IPS-18c (cell line): ENCODE data around the gene GPR183.

ENCODE experiments used
- H3K4me3 ChIP-seq: 2 replicates; pipeline ENCODE4 v1.7.0; 2013; ENCODE audit warnings: low read depth, mild to moderate bottlenecking, low read length, moderate library complexity; ENCODE audit not compliant: insufficient read depth
- H3K9me3 ChIP-seq: one replicate; pipeline ENCODE4 v1.6.1; 2013; ENCODE audit warnings: mild to moderate bottlenecking, low read length, moderate library complexity; ENCODE audit not compliant: control insufficient read depth, insufficient read depth

Gene GPR183

GRCh38 chr13:99341969-99342722 lies 34.9 kb upstream of the GPR183 start:
- Histone ChIP-seq H3K4me3 (no peak overlapping the region), H3K9me3 (no peaks in the 10 kb centered on the region)

GRCh38 chr13:99340638-99341037 lies 33.4 kb upstream of the GPR183 start:
- no peak overlapping the region for H3K4me3 ChIP-seq
- H3K9me3 ChIP-seq: no peaks in the 10 kb centered on the region

DNA sequence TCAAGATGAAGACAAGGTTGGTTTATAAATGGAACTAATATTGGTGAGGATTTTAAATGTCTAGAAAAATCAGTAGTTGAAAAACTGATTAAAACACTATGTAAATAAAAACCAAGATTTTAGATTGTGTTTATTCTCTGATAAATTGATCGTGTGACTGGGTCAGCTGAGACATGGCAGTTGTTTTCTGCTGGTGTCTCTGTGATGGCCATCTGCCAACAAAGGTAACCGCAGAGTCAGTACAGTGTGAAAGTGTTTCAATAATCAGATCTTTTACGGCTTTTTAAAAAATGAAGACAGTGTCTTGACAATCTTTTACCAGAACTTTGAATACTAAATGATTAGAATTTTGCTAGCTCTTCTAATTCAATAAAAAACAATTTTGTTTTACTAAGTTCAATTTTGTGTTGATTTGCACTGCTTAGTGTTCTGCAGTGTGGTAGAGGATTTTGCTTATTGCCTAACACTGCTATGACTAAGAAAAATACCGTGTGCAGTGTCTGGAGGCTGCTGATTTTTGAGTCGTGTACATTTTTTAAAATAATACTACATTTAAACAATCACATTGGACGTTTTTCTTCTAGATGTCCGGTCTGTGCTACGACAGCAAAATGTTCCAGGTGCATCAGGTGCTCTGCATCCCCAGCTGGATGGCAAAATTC lies 32.7 kb upstream of the GPR183 start:
- H3K4me3 ChIP-seq: no peak overlapping the region

DNA sequence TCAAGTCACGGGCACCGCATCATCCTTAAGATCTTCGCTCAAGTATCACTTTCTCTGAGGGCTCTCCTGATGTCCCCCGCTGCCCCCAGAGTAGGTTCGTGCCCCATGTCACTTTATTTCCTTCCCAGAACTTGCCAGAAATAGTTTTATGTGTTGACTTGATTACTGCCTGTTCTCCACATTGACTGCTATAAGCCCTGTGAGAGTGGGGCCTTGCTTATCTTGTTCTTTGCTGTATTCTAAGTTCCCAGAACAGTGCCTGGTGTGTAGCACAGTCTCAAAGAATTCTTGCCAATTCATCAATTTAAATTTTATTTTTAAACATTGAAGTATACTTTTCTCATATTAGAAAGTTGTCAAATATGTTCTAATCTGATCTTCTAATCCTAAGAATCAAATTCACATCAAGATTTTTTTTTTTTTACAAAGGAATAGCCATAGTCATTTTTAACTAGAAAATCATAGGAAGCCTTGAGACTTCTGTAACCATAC lies 32.1 kb upstream of the GPR183 start:
- H3K4me3 ChIP-seq: no peak overlapping the region
- H3K9me3 ChIP-seq: no peaks in the 10 kb centered on the region

More for the DNA sequence above, 32.7 kb upstream of the GPR183 start:
- no peaks in the 10 kb centered on the region for H3K9me3 ChIP-seq

GRCh38 chr13:99335603-99336002 lies 28.4 kb upstream of the GPR183 start:
- Histone ChIP-seq H3K9me3 (no peaks in the 10 kb centered on the region), H3K4me3 (no peak overlapping the region)

- H3K4me3 ChIP-seq: no peak overlapping the region
- H3K9me3 ChIP-seq: no peaks in the 10 kb centered on the region
These were observed 27.9 kb upstream of the GPR183 start for GRCh38 chr13:99335087-99335486.

GRCh38 chr13:99334221-99334620 lies 27.0 kb upstream of the GPR183 start:
- H3K9me3 ChIP-seq: no peaks in the 10 kb centered on the region
- H3K4me3 ChIP-seq: no peak overlapping the region

- H3K9me3 ChIP-seq: no peaks in the 10 kb centered on the region
These were observed 25.3 kb upstream of the GPR183 start for GRCh38 chr13:99332456-99332855.

DNA sequence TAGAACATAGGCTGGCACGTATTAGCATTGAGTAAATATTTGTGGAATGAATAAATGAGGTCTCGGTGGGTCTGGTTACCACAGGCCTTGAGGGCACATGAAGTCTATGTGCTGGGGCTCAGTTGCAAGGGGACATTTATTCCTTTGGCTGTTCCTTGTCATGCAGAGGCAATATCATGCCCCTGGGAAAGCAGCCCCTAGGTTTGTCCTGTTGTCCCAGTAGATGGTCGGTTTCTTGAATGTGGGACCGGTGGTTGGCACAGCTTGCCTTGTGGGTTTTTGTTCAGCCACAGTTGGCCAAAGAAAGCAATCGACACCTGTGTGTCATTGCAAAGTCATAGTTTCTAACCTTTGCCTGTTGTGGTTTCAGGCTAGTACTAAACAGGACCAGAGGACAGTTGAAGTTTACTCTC lies 24.7 kb upstream of the GPR183 start:
- Histone ChIP-seq H3K9me3 (no peaks in the 10 kb centered on the region), H3K4me3 (no peak overlapping the region)

More at GRCh38 chr13:99332456-99332855, 25.3 kb upstream of the GPR183 start:
- H3K4me3 ChIP-seq: no peak overlapping the region

DNA sequence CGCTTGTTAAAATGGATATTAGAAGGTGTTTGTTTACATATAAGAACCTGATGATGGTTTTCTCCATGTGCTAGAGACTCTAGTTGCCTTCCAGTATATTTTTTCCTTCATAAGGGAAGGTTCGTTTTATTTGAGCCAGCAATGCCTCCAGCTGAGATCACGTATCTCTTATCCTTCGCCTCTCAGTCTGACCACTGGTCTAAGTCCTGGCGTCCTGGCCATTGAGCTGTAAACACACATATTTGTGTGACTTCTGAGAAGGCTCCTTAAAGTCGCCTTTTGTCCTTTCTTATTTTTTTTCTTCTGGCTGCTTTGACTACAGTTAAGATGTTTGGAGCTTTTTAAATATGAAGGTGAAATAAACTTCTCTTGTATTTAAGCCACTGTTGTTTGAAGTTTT lies 23.7 kb upstream of the GPR183 start:
- Histone ChIP-seq H3K9me3 (no peaks in the 10 kb centered on the region), H3K4me3 (no peak overlapping the region)

GRCh38 chr13:99329477-99329876 lies 22.3 kb upstream of the GPR183 start:
- no peaks in the 10 kb centered on the region for H3K9me3 ChIP-seq
- H3K4me3 ChIP-seq: no peak overlapping the region

- H3K4me3 ChIP-seq: no peak overlapping the region
- H3K9me3 ChIP-seq: no peaks in the 10 kb centered on the region
These were observed 20.6 kb upstream of the GPR183 start for GRCh38 chr13:99327761-99328160.

DNA sequence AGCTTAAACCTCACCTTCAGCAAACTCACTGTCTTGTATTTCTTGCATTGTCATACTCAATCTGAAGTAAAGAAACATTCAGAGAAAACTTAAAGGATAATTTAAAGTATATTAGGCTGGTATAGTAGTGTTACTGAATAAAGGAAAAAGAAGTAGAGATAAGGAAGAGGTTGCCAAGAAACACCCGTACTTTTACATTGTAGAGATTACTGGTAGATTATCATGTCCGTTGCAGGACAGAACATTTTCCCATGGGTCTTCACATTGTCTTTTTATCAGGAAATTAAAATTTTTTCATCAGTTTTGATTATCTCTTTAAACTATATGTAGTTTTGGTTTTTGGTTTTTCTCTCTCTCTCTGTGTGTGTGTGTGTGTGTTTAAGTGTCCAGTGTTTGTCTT lies 19.9 kb upstream of the GPR183 start:
- H3K4me3 ChIP-seq: no peak overlapping the region

GRCh38 chr13:99326012-99326411 lies 18.8 kb upstream of the GPR183 start:
- Histone ChIP-seq H3K4me3 (no peak overlapping the region), H3K9me3 (no peaks in the 10 kb centered on the region)

More for the DNA sequence above, 19.9 kb upstream of the GPR183 start:
- no peaks in the 10 kb centered on the region for H3K9me3 ChIP-seq

GRCh38 chr13:99323488-99323887 lies 16.3 kb upstream of the GPR183 start:
- H3K9me3 ChIP-seq: no peaks in the 10 kb centered on the region
- no peak overlapping the region for H3K4me3 ChIP-seq

DNA sequence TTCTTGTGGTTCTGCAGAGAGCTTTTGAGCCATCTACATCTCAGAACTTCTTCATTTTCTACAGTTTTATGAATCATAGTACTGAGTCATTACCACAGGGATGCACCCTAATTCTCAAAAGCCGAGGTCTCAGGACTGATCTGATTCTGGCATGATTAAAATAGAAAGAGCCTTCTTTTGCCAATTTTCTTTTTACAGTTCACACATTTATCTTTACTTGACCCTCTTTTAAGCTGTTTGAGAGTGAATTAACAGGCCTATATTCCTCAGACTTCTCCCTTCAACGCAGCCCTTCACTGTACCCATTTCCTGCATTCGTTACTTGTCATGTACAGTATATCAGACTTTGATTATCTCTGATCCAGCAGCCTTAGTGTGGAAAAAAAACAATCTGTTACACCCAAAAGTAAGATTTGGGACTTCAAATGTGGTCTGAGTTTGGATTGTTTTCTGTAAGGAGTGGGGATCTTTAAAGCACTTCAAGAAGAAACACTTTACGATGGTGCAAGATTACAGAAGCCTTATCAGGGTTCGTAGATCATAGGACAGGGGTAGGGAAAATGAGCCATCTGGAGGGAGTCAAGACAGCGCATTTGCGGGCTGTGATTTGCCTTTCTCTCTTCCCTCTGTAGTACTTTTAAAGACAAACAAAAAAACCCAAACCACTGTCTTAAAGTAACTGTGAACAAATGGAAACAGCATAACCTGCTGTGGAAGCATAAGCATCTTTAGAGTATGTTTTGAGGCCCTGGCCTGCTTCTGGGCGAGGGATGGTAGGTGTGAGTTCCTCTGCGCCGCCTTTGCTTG lies 15.3 kb upstream of the GPR183 start:
- H3K9me3 ChIP-seq: no peaks in the 10 kb centered on the region
- H3K4me3 ChIP-seq: no peak overlapping the region

- Histone ChIP-seq H3K4me3 (no peak overlapping the region), H3K9me3 (no peaks in the 10 kb centered on the region)
These were observed 14.5 kb upstream of the GPR183 start for GRCh38 chr13:99321709-99322108.
